Endodermal cell (in vitro differentiated cells): Measurements from ENCODE around the gene XRN1. TPM values are rescaled to one million over a fixed set of nuclear protein-coding genes. Genes with fewer than 3 reads are reported as not detected.

Experiments used
- DNase-seq: peaks from one replicate; pipeline ENCODE4 v3.0.0-alpha.2; 2017
- H3K27ac ChIP-seq: 2 replicates; pipeline ENCODE4 v1.5.1; 2013; ENCODE audit warnings: mild to moderate bottlenecking, low read depth, low read length, moderate library complexity
- H3K27me3 ChIP-seq: 2 replicates; pipeline ENCODE4 v1.6.1; 2013; ENCODE audit warnings: mild to moderate bottlenecking, low read length, moderate library complexity; ENCODE audit not compliant: insufficient read depth, control insufficient read depth, poor library complexity, severe bottlenecking
- H3K36me3 ChIP-seq: 2 replicates; pipeline ENCODE4 v1.7.0; 2013; ENCODE audit warnings: mild to moderate bottlenecking, low read length, moderate library complexity; ENCODE audit not compliant: control insufficient read depth, insufficient read depth
- H3K4me1 ChIP-seq: one replicate; pipeline ENCODE4 v1.7.0; 2013; ENCODE audit warnings: low read length; ENCODE audit not compliant: control insufficient read depth, insufficient read depth
- H3K4me3 ChIP-seq: 2 replicates; pipeline ENCODE4 v1.5.1; 2013; ENCODE audit warnings: mild to moderate bottlenecking, low read length, moderate library complexity
- H3K9ac ChIP-seq: 2 replicates; pipeline ENCODE4 v1.6.1; 2013; ENCODE audit warnings: mild to moderate bottlenecking, low read length, moderate library complexity; ENCODE audit not compliant: poor library complexity, severe bottlenecking; ENCODE audit errors: extremely low read depth
- H3K9me3 ChIP-seq: 2 replicates; pipeline ENCODE4 v1.6.1; 2013; ENCODE audit warnings: mild to moderate bottlenecking, low read length, moderate library complexity; ENCODE audit not compliant: control insufficient read depth
- H3K27ac Mint-ChIP-seq: 2 replicates; pipeline ENCODE4 v1.8.0; 2020; ENCODE audit warnings: mixed read lengths
- H3K27me3 Mint-ChIP-seq: 2 replicates; pipeline ENCODE4 v1.8.0; 2021; ENCODE audit warnings: mild to moderate bottlenecking, mixed read lengths; ENCODE audit not compliant: insufficient read depth
- H3K36me3 Mint-ChIP-seq: 2 replicates; pipeline ENCODE4 v1.8.0; 2020; ENCODE audit warnings: low read depth, mixed read lengths
- H3K4me1 Mint-ChIP-seq: 2 replicates; pipeline ENCODE4 v1.8.0; 2020; ENCODE audit warnings: mixed read lengths
- H3K4me3 Mint-ChIP-seq: 2 replicates; pipeline ENCODE4 v1.8.0; 2020; ENCODE audit warnings: mild to moderate bottlenecking, moderate library complexity, mixed read lengths
- H3K9me3 Mint-ChIP-seq: 2 replicates; pipeline ENCODE4 v1.8.0; 2020; ENCODE audit warnings: mild to moderate bottlenecking, mixed read lengths
- WGBS, 2 experiments: methylation state at CpG; one replicate each; pipeline versions ENCODE4 v1.1.5 to v1.1.7; 2013; ENCODE audit warnings: missing lambda C conversion rate in 2 of 2, mixed read lengths in 1 of 2; ENCODE audit not compliant: insufficient coverage in 1 of 2, insufficient read length in 1 of 2; 5-methylcytosine and 5-hydroxymethylcytosine counted together
- total RNA-seq, 2 donors: library from RNA; stranded (reverse); fragmentation: NEBNext Ultra II Directional in 1 of 2; extraction: Animal tissue kit (Norgen Biotek cat#: 25700) in 1 of 2; gene quantifications; 2 replicates in 1 of 2; 3 replicates in 1 of 2; pipeline ENCODE4 v1.2.1, GENCODE V29; 2021
- TF ChIP-seq, protein P1 (sequence below): fragments of 200-600 bp; sonication (generic); conservative IDR thresholded peaks from 2 replicates; pipeline ENCODE4 v1.5.0; 2021; ENCODE audit warnings: antibody characterized with exemption, mild to moderate bottlenecking

The XRN1 gene
- total RNA-seq, 2 donors from 2014 or later, result 27.6 to 29.3 TPM

- H3K9me3 Mint-ChIP-seq, result peaks cover 2% of the 10 kb centered on the region
- H3K27ac Mint-ChIP-seq, result no peak overlapping the region
- Histone ChIP-seq H3K27ac (peak overlapping the region; percentile 86), H3K9me3 (no peaks in the 10 kb centered on the region), H3K4me3 (no peak overlapping the region), H3K4me1 (no peaks in the 10 kb centered on the region), H3K36me3 (no peaks in the 10 kb centered on the region), H3K27me3 (no peaks in the 10 kb centered on the region), H3K9ac (no peak overlapping the region)
- TF ChIP-seq, protein P1, sequence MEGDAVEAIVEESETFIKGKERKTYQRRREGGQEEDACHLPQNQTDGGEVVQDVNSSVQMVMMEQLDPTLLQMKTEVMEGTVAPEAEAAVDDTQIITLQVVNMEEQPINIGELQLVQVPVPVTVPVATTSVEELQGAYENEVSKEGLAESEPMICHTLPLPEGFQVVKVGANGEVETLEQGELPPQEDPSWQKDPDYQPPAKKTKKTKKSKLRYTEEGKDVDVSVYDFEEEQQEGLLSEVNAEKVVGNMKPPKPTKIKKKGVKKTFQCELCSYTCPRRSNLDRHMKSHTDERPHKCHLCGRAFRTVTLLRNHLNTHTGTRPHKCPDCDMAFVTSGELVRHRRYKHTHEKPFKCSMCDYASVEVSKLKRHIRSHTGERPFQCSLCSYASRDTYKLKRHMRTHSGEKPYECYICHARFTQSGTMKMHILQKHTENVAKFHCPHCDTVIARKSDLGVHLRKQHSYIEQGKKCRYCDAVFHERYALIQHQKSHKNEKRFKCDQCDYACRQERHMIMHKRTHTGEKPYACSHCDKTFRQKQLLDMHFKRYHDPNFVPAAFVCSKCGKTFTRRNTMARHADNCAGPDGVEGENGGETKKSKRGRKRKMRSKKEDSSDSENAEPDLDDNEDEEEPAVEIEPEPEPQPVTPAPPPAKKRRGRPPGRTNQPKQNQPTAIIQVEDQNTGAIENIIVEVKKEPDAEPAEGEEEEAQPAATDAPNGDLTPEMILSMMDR, result no peak
- H3K36me3 Mint-ChIP-seq, result no peaks in the 10 kb centered on the region
- H3K4me3 Mint-ChIP-seq, result no peak overlapping the region
- H3K4me1 Mint-ChIP-seq, result no peaks in the 10 kb centered on the region
- no peak for DNase-seq
- H3K27me3 Mint-ChIP-seq, result peaks cover 14% of the 10 kb centered on the region
These were observed 174.3 kb downstream of the XRN1 start for GRCh38 chr3:142273501-142273900.

DNA sequence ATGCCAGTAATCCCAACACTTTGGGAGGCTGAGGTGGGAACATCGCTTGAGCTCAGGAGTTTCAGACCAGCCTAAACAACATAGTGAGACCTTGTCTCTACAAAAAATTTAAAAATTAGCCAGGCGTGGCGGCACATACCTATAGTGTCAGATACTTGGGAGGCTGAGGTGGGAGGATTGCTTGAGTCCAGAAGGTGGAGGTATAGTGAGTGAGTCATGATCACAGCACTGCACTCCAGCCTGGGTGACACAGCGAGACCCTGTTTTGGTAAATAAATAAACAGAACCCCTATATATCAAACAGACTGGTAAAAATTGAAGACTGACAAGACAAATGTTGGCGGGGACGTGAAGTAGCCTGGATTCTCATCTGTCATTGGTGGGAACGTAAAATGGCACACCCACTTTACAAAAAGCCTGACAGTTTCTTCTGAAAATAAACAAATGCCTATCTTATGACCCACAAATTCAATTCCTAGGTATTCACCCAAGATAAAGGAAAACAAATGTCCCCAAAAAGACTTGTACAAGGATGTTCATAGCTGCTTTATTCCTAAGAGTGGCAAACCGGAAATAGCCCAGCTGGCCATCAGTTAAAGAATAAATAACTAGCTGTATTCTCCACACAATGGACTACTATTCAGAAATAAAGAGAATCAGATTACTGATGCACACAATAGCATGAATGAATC, 175.5 kb downstream of the XRN1 start:
- 91 to 93% methylated on average over 7 to 8 of the region's 8 CpGs for WGBS, 2 experiments
- Mint-ChIP-seq H3K36me3 (no peaks in the 10 kb centered on the region), H3K4me1 (no peaks in the 10 kb centered on the region), H3K4me3 (no peak overlapping the region), H3K27ac (no peak overlapping the region), H3K9me3 (peaks cover 2% of the 10 kb centered on the region), H3K27me3 (peaks cover 21% of the 10 kb centered on the region)
- H3K4me1 ChIP-seq, result no peaks in the 10 kb centered on the region
- TF ChIP-seq, protein P1, result no peak
- no peak overlapping the region for H3K9ac ChIP-seq
- no peaks in the 10 kb centered on the region for H3K27me3 ChIP-seq
- no peaks in the 10 kb centered on the region for H3K9me3 ChIP-seq
- H3K36me3 ChIP-seq, result no peaks in the 10 kb centered on the region
- DNase-seq, result no peak
- no peak overlapping the region for H3K27ac ChIP-seq
- no peak overlapping the region for H3K4me3 ChIP-seq

GRCh38 chr3:142270407-142270806, 177.4 kb downstream of the XRN1 start:
- Mint-ChIP-seq H3K27ac (no peak overlapping the region), H3K9me3 (peaks cover 2% of the 10 kb centered on the region), H3K36me3 (no peaks in the 10 kb centered on the region), H3K27me3 (peaks cover 21% of the 10 kb centered on the region), H3K4me1 (no peaks in the 10 kb centered on the region), H3K4me3 (no peak overlapping the region)
- 90 to 95% methylated on average over 3 of the region's 3 CpGs for WGBS, 2 experiments
- DNase-seq, result no peak
- Histone ChIP-seq H3K27me3 (no peaks in the 10 kb centered on the region), H3K4me1 (no peaks in the 10 kb centered on the region), H3K27ac (no peak overlapping the region), H3K9me3 (no peaks in the 10 kb centered on the region), H3K9ac (no peak overlapping the region), H3K36me3 (no peaks in the 10 kb centered on the region), H3K4me3 (no peak overlapping the region)
- TF ChIP-seq, protein P1, result peak; percentile 16
